Stimulated activated CD8-positive, alpha-beta memory T cell treated with anti-CD3 and anti-CD28 coated beads, Interleukin-2, amount 100 ng/mL, for 1 hour (primary cell): ENCODE data around the gene MYB.
"Not testable (repeated sequence)": the region's sequence is repeated elsewhere in the genome, so short reads cannot be mapped to it uniquely, and the experiment has no call there.

Experiments
- DNase-seq, 2 donors: peaks; one replicate each; pipeline ENCODE4 v3.0.0-alpha.2; 2020; ENCODE audit warnings: low read depth in 2 of 2

Gene MYB

DNA sequence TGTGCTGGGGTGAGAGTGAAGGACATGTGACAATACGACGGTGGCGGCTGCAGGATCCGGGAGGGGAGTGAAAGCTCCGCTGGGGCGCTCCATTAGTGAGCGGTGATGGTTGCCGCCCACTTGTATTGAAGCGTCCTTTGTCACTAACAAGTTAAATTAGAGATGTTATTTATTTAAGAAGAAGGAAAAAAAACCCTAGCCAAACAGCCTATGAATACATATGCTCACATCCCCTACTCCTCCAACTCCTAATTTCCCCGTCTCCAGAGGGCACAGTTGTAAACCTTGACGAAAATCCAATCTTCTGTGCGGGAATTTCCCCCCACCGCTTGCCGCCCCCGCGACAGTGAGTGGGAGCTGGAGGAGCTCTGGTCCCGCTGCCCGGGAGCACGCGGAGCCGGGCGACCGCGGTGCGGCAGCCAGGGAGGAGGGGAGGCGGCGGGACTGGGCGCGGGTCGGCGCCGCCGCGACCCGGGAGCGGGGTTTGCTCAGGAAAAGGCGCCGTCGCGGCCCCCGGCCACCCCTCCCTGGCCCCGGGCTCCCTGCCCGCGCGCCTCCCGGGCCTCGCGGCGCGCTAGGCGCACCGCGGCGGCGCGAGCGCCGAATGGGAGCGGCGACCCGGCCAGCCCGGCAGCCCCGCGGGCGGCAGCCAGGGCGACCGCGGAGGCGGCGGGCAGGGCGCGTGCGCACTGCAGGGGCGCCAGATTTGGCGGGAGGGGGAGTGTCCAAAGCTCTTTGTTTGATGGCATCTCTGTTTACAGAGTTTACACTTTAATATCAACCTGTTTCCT is at the start of gene MYB:
MYB (plus strand) TSS at position 767 of the 791 bp plus-strand sequence. CDS start 206 bp downstream, outside the sequence.
- peak in 1 of 2 donors; percentile 56 for DNase-seq

DNA sequence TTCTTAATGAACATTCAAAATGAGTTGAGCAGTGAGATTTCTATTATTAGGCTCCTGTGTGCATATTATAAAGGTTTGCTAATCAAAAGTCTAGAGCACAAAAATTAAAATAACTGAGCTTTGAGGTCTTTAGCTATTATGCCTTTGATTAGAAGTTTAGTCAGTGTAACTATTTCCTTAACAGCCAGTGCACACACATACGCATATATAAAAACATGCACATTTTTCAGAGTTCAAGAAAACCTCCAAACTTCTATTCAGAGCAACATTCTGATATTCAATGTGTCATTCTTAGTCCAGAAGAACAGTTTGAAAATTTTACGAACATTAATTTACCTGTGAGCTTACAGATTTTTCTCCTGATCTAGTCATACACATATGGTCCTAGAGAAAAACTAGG is 48.3 kb upstream of the MYB start:
- no peak for DNase-seq

DNA sequence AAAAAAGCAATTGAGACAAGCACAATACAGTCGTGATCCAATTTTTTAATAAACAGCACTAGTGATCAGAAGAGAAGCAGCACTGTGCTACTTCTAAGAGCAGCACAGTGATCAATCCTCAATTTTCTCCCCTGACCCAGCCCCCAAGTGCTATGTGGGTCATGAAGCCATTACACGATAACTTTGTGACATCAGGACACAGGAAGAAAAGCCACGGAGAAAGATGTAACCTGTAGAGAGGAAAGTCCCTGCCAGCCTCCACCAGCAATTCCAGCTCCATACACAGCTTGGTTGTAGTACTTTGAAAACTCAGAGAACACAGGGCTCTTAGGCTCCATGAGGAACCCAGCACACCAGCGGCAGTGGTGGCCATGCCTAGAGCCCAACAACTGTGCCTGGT is 45.3 kb upstream of the MYB start:
- no peak for DNase-seq

DNA sequence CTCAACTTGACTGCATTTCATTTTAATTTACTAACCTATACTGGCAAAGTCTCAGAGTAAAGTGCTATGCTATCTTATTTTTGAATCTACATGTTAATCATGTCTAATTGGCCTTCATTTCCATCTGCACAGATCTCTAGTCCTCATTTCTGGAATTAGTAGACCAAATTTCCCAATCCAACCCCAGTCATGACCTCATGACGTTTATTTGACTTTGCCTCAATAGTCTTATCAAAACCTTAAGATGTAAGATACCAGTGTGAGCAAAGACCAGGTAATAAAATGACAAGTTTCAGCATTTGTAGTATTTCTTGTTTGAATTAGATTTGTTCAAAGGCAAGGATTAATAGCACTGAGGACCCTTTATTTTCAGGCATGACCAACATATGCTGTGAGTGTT is 43.3 kb upstream of the MYB start:
- no peak for DNase-seq

DNA sequence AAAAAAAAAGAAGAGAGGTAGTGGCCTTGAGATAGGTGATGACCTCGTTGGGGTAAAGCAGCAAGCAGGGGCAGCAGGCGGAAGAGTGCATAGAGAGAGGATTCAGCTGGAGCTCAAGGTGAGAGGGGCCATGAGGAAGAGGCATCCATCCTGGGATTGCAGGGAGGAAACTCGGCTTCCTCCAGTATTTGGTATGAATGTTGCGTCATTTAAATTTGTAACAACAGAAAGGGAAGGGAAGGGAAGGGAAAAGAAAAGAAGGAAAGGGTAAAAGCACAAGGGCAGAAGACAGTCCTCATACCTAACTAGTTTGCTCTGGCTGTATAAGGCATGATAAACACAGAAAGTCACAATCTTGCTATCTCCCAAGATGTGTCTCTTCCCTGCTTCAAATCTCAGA is 39.9 kb upstream of the MYB start:
- no peak for DNase-seq

DNA sequence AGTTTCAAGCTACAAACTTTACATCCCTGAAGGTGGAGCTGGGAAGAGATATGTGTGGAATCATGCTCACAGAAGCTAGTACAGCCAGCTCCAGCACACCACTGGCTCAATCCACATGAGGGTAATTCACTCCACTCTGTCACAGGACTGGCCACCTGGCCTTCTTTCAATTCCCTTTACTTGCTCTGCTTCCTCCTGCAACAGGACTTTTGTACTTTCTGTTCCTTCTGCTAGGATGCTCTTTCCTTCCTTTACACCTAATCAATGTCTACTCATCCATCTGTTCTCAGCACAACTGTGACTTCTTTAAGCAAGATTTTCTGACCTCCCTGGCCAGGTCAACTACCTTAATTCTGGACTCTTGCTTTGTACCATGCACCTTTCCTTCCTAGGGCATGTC is 39.4 kb upstream of the MYB start:
- DNase-seq = no peak

DNA sequence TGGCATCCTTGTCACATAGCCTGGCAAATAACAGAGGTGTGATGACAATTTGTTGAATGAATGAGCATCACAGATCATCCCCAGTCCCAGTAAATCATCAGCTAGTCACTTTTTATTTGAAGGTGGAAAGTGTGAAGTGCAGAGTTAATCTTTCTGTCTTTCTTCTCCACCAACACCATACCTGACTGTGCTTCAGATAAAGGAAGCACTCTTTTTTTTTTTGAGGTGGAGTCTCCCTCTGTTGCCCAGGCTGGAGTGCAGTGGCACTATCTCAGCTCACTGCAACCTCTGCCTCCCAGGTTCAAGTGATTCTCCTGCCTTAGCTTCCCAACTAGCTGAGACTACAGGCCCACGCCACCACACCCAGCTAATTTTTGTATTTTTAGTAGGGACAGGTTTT is 38.9 kb upstream of the MYB start:
- DNase-seq = not testable (repeated sequence)

DNA sequence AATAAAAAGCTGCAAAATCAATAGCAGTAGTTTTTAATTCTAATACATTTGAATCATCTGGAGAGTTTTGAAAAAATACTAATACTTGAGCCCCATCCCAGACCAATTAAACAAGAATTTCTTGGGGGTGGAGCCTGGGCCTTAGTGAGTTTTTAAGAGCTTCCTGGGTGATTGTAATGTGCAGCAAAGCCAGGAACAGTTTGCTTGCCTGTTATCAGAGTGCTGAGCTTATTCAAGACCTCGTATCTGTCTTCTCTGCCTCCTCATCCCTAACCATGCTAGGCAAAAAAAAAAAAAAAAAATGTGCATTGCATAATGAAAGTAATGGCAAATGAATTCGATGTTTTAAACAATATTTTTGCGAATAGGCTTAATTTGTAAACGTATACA is 36.4 kb upstream of the MYB start:
- no peak for DNase-seq

DNA sequence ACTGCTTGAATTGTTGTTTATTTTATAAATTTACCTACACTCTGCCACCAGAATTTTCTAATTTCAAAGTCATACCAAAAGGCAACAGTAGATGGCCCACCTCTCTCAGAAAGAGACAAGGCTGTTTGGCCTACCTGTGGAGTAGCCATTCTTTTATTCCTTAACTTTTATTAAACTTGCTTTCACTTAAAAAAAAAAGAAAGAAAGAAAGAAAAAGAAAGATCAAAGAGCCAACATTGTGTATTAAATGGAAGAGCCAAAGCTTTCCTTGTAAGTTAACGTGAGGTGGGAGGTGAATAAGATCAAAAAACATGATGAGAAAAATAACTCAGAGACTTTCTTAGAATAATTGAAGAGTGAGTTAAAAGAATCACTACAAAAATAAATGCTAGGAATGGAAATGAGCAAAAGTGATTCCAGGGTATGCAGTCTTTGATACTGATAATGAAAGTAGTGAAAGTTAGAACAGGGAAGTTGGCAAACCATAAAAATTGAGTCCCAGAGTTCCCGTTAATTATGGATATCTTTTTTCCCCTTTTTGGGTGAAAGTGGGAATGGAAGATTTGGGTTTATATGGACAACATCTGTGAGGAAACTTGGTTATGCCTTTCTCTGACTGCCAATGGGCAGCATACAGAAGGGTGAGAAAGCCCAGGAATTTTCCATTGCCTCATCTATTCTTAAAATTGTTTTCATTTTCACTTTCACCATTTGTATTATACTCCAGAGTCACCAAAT is 35.9 kb upstream of the MYB start:
- DNase-seq = no peak

DNA sequence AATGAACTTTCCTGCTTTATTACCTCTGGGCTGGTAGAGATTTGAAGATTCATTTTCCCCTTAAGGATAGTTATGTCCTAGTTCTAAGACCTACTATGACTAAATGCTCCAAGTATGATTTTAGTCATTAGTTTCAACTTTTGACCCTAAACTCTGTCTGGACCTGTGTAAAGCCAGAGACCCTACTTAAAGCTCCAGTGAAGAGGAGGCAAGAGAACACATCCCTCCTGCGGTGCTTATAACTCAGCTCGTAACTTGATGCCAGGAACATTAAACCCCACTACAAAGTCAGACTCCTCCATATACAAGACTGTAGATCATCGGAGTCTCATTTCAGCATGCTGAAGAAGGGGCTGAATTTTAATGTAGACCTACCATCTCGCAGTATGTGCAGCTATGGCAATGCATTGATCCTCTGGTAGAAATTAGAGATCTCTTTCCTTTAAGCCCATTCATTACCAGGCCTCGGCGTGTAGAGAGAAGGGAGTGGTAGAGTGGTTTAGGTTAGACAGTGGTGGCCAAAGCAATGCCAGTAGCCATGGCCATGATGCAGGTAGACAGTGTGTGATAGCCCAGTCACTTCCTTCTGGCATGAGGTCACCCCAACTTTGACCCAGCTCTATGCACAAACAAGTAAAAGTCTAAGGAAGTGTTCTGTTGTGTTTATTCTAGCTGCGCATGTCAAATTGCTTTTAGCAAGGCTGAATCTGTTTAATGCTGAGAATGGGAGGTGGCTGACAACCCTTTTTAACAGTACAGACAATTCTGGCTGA is 34.8 kb upstream of the MYB start:
- no peak for DNase-seq

DNA sequence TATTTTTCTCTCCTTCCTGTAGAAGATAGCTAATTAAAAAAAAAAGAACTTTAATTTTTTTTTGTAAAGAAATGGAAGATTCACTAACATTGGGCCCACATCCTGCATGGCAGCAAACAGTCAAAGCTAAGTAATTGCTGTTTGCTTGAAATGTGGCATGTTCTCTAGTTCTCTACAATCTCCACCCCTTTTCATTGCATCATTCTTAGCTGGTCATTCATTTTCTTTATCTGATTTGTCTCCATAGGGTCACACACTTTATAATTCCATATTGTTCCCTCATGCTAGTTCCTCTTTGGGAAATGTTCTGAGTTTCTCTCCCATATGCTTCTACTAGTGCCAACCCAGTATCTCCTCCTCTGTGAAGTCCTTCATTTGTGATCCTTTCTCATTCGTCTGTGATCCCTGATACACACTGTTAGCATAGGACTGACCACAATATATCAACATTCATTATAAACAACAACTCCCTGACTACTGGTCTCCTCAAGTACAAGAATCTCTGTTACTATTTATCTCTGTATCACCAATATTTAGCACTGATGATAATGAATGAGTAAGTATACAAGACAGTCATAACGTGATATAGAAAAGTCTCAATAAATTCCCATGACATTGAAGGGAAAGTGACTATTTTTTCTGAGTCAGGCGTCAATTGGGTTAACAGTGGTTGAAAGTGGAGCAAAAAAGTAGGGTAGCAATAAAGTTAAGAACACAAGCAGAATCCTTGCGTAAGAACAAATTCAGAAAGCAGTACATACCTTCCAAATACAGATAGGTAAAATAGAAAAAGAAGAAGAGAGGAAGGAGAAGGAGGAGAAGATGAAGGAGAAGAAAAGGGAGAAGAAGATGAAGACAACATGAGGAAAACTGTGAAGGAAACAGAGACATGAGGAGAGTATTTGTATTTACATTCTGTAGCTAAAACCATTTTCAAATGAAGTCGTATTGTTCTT is 33.2 kb upstream of the MYB start:
- no peak for DNase-seq

DNA sequence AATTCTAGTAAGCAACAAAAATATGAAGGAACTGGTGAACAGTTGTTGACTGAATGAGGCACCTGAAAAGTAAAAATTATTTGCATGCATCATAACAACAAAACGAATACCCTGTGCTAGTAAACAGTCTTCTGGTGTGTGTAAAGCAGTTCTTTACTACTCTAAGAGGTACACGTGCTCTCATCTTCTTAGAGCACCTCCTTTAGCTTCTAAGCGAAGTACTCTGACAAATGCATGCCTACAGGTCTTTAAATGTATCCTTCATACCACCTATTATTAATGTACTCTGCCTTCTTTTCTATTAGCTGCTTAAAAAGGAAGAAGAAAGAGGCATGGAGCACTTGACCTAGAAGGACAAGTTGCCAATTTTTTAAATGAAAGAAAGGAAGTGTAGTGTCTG is 32.2 kb upstream of the MYB start:
- no peak for DNase-seq

DNA sequence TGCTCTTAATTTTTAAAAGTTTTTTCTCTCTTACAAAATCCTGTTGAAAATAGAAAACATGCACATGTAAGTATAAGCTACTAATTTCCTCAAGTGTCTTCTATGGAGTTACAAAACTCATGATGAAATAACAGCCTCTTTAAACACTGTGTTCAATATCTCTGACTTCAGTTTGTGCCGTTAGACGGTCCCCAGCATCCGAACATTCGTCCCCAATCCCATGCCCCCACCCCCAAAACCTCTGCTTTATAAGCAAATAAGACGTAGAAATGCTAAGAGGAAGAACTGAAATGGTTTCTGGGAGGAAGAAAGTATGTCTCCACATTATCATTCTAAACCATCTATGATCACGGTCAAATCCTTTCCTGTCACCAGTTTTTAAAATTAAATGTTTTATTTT is 31.7 kb upstream of the MYB start:
- no peak for DNase-seq

DNA sequence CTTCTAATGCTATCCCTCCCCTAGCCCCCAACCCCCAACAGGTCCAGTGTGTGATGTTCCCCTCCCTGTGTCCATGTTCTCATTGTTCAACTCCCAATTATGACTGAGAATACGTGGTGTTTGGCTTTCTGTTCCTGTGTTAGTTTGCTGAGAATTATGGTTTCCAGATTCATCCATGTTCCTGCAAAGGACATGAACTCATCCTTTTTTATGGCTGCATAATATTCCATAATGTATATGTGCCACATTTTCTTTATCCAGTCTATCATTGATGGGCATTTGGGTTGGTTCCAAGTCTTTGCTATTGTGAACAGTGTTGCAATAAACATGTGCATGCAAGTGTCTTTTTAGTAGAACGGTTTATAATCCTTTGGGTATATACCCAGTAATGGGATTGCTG is 30.6 kb upstream of the MYB start:
- DNase-seq = not testable (repeated sequence)

DNA sequence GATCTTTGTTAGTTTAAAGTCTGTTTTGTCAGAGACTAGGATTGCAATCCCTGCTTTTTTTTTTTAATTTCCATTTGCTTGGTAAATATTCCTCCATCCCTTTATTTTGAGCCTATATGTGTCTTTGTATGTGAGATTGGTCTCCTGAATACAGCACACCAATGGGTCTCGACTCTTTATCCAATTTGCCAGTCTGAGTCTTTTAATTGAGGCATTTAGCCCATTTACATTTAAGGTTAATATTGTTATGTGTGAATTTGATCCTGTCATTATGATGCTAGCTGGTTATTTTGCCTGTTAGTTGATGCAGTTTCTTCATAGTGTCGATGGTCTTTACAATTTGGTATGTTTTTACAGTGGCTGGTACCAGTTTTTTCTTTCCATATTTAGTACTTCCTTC is 27.0 kb upstream of the MYB start:
- DNase-seq = not testable (repeated sequence)

DNA sequence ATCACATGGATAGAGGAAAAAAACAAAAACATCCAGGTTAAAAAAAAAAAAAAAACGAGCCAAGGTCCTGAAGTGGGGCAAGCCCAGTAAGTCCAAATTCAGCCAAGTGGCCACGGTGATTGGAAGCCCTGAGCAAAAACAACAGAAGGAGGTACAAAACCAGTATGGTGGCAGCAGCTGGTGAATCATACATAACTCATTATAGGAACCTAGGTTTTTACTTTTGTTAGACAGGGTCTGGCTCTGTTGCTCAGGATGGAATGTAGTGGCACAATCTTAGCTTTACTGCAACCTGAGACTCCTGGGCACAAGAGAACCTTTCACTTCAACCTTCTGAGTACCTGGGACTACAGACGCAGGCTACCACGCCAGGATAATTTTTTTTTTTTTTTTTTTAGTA is 22.7 kb upstream of the MYB start:
- DNase-seq = no peak

DNA sequence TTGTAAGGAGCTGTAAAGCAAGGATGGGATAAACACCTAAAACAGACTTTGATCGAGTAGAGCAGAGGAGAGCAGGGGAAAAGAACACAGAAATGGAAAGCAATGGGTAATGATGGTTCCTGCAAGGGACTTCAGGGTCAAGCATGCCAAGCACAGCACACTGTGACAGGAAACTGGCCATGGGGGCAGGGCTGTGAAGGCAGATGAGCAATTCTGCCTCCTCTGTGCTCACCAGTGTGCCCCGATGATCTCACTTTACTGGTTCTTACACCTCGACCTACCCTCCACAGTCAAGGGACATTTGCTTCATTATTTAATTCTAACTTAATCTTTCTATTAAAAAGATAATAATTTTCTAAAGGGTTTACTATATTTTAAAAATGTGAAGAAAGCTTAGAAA is 21.6 kb upstream of the MYB start:
- DNase-seq = no peak

DNA sequence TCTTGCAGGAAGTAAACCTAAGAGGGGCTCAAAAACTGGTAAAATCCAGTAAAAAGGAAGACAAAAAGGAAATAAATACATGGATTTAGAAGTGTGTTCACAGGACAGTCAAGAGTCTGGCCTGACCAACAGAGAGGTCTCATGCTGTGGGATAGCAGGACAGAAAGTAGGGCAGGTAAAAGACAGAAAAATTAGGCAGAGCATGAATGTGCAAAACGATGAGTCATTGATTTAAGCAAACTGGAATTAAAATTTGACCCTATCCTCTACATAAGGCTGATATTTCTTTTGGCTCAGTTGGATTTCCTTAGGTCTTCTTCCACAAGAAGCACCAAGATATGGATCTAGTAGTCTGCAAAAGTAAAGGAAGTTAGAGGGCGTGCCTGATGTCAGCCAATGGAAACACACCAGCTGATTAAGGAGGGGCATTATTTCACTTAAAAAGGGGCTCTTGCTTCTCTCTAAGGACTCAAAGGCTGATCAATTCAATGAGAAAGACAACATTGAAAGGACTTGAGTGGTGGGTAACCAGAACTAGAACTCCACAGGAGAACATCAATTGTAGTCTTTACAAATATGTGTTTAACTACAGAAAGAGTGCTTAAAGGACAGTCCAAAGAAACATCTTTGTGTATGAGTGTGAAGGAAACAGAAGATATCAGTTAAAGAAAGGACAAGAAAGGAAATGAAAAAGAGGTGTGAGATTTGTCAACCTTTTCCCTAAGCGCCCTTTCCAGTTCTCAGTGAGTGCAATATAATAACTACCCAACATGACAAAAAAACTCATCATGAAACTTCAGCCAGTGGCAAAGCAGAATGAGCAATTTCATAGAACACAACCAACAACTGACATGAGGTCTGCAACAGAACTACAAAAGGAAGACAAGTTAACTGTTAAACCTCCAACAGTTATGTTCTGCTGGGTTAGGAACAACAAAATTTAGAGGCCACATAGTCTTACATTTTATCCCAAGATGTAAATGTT is 19.4 kb upstream of the MYB start:
- no peak for DNase-seq

DNA sequence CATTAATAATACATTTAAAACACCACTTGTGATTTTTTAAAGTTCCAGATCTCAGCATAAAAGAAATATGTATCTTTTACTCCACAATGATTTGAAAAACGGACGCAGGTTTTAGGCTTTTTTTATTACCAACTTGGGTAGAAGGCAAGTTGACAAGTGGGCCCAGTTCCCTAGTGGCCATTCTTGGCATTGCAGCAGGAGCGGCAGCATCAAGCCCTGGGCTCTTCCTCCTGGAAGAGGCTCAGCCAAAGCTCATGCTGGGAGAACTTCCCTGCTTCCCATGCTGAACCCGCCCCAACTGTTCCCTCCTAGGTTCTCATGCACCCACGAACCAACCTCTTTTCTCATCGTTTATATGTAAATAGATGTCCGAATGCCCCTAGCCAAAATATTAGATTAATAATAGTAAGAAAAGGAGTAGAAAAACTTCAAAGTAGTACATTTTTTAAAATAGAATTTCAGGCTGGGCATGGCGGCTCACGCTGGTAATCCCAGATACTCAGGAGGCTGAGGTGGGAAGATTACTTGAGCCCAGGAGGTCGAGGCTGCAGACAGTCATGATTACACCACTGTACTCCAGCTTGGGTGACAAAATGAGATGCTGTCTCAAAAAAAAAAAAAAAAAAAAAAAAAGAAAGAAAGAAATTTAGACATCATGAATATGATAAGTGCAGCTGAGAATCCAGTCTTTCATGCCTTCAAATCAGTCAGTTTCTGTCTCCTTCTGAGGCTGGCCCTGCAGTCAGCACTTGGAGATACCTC is 18.2 kb upstream of the MYB start:
- DNase-seq = no peak

DNA sequence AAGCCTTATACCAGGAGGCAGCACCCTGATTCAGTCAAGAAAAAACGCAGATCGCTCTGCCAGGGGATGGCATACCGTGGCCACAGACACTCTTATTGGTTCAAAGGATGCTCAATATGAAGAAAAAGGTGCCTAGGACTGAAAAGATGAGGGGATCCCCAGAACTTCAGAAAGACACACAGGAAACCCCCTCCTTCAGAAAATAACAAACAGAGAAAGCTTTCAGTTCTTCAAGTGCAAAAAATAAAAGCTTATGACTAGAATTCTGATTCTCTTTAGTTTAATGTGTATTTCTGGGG is 17.7 kb upstream of the MYB start:
- DNase-seq = no peak
